Activated naive CD4-positive, alpha-beta T cell treated with Interleukin-2 at 50 U/mL for 16 hours (primary cell): ENCODE measurements around the gene MEAF6.
A peak's percentile ranks its signal among the peaks of the same experiment; 100 is the strongest.

ENCODE experiments used
- DNase-seq: peaks from one replicate; pipeline ENCODE4 v3.0.0-alpha.2; 2020

The MEAF6 gene

DNA sequence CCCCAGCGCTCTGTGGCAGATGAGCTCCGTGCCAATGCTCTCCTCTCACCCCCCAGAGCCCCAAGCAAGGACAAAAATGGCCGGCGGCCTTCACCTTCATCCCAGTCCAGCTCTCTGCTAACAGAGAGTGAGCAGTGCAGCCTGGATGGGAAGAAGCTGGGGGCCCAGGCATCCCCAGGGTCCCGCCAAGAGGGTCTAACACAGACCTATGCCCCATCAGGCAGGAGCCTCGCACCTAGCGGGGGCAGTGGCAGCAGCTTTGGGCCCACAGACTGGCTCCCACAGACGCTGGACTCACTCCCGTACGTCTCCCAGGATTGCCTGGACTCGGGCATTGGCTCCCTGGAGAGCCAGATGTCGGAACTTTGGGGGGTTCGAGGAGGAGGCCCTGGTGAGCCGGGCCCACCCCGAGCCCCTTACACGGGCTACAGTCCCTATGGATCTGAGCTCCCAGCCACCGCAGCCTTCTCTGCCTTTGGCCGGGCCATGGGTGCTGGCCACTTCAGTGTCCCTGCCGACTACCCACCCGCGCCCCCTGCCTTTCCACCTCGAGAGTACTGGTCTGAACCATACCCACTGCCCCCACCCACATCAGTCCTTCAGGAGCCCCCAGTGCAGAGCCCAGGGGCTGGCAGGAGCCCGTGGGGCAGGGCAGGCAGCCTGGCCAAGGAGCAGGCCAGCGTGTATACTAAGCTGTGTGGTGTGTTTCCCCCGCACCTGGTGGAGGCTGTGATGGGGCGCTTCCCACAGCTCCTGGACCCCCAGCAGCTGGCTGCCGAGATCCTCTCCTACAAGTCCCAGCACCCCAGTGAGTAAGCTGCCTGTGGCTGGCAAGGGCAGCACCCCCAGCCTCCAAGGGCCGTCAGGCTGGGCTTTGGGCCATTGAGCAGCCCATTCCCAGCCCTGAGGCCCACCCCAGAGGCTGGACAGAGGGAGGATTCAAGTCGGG lies 31.5 kb downstream of the MEAF6 start:
- no peak for DNase-seq

DNA sequence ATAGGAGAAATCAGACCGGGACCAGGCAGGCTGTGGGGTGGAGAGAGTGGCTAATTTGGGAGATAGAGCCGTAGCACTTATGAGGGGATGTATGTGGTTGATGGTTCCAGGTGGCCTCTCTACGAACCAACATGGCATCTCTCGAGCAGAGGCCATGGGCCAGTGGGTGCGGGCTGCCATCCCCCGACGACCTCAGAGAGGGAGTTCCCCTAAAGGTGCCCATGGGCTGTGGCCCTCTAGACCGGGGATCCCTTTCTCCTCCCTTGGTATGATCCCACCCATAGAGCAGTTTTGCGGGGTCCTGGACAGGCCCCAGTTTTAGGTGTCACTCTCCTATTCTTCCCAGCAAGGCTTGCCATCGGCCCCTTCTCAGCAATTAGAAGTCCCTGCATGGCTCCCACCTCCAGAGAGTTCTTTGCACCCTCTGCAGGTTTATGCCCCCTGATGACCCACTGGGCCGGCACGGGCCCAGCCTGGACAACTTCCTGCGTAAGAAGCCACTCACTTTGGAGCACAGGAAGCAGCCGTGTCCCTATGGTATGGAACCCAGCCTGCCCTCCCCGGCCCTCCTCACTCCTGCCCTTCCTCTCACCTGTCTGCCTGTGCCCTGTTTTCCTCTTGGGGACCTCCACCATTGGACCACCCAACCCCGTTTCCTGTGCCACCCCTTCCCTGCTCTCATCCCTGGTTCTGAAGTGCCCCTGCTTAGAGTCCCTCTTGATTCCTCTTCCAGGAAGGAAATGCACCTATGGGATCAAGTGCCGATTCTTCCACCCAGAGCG lies 32.4 kb downstream of the MEAF6 start:
- DNase-seq: no peak

DNA sequence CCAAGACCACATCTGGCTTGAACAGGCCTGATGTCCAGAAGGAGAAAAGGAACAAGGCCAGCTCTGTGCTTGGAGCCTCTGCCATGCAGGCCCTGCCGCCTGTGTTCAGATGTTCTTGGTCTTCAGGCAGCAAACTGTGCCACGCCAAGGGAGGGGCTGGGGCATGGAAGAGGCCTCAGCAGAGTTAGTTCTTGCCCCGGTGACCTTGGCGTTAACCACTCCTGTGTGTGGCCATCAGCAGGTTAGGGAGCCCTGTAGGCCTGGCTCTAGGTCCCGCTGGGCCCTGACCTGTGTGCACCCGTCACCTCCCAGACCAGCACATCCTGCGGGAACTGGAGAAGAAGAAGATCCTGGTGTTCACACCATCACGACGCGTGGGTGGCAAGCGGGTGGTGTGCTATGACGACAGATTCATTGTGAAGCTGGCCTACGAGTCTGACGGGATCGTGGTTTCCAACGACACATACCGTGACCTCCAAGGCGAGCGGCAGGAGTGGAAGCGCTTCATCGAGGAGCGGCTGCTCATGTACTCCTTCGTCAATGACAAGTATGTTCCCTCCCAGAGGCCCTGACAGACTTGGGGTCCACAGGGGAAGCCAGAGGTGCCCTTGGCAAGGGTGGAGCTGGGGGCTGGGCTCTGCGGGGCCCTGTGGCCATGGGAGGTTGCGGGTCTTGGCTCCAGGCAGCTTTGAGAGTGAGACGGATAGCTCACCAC lies 33.1 kb downstream of the MEAF6 start:
- DNase-seq: peak; percentile 29

DNA sequence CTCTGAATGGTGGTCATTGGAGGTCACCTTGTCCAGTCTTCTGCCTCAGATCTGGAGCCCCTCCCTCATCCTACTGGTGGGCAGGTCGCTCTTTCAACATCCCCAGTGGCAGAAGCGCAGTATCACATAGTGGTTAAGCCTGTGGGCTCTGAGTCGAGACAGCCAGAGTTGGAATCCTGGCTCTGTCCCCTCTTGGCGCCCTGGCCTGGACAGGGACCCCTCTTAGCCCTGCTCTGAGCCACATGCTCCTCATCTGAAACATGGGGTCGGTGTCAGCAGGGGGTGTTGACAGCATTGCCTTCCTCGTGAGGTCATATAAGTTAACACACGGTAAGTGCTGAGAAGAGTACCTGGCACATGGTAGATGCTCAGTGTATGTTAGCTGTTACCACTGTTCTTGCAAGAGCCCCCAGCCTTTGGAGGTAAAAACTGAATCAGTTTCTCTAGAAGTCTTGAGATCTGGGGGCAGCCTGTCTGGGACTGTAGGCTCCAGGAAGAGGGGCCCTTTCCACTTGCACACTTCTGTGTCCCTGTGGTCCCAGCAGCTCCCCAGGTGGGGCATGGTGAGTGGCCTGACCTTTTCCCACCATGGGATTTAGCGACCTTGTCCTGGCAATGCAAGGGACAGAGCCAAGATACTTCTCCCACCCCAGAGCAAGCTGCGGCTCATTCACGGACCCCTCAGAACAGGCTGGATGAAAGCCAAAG lies 33.8 kb downstream of the MEAF6 start:
- no peak for DNase-seq

DNA sequence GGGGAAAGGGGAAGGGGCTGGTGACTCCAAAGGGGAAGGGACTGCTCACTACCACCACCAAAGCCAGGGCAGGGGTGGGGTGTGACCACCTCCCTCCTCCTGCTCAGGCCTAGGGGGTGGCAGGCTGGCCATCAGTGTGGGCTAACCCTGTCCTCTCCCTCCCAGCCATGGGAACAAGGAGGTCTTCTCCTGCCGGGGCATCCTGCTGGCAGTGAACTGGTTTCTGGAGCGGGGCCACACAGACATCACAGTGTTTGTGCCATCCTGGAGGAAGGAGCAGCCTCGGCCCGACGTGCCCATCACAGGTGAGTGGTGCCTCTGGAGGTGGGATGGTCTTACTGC lies 34.5 kb downstream of the MEAF6 start:
- DNase-seq: no peak

DNA sequence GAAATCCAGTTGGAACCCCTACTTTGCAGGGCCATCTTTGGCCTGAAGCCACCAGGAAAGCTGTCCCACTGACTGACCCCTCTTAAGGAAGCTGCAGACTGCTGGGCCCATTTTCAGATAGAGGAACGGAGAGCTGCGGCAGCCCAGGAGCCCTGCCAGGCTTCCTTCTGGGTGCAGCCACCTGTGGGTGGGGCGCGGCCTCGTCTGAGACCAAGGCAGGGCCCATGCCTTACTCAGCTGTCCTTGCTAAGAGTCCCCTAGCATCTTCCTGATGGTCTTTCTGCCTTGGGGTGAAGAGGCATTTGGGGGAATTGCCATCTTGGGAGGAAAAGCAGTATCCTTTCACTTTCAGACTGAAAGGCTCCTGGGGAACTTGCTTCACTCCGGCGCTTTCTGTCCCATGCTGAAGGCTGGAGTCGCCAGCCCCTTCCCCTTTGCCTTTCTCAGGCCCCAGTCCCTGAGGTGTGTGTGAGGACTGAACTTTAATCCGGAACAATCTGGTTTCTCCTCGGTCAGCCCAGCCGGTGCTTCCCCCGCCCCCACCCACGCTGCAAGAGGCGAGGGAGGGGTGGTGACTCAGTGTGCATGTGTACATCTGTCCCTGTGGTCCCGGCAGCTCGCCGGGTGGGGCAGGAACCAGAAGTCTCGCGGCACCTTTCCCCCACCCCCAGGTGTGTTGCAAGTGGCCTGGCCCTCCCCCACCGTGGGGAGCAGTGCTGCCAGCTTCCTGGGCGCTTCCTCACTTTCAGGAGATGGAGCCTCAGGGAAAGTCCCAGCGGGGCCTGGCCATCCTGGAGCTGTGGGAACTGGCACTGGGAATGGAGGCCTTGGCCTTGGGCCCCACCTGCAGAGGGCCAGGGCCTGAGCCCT lies 35.1 kb downstream of the MEAF6 start:
- peak; percentile 94 for DNase-seq

DNA sequence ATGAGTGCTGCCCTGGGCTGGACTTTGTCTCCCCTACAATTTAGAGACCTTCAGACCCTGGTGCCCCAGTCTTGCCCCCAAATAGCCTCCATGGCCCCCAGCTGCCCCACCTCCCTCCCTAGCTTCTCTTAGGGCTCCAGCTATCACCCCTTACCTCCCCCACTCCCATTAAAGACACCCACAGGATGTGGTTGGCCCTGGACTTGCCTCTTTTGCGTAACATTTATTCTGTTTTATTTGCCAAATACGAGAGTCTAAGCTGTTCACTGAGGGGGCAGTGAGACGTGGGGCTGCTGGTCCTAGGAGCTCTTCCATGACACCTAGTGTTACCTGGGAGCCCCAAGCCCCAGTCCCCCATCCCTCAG lies 35.7 kb downstream of the MEAF6 start:
- peak; percentile 42 for DNase-seq

DNA sequence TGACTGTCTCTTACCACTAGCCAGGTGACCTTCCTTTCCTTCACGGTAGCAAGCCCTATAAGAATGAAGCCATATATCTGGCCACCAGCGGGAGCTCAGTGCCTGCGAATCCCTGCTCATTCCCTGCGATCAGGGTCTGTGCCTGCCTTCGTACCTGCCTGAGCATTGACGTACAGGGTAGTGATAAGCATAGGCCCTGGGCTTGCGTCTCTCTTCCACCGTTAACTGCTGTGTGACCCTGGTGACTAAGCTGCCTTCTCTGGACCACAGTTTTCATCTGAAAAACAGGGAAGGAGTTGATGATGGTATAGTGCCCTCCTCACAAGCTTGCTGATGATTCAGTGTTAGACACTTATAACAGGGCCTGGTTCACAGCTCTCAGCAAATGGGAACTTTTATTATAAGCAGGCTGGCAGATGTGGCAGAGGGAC lies 36.1 kb downstream of the MEAF6 start:
- DNase-seq: peak; percentile 64

DNA sequence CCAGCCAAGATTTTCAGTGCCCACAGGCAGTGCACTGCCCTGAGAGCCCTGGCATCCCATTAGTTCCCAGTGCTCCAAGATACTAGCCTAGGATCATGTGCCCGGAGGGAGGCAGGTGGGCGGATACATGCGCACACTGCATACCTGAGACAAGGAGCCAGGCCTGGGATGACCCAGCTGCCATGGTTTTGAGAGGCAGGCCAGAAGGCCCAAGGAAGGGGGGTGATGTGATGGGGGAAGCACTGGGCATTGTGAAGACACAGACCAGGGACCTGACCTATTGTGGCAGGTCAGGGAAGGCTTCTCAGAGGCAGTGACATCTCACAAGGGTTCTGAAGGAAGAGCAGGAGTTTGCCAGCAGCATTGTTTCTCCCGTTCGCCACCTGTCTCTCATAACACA lies 36.6 kb downstream of the MEAF6 start:
- DNase-seq: peak; percentile 22

DNA sequence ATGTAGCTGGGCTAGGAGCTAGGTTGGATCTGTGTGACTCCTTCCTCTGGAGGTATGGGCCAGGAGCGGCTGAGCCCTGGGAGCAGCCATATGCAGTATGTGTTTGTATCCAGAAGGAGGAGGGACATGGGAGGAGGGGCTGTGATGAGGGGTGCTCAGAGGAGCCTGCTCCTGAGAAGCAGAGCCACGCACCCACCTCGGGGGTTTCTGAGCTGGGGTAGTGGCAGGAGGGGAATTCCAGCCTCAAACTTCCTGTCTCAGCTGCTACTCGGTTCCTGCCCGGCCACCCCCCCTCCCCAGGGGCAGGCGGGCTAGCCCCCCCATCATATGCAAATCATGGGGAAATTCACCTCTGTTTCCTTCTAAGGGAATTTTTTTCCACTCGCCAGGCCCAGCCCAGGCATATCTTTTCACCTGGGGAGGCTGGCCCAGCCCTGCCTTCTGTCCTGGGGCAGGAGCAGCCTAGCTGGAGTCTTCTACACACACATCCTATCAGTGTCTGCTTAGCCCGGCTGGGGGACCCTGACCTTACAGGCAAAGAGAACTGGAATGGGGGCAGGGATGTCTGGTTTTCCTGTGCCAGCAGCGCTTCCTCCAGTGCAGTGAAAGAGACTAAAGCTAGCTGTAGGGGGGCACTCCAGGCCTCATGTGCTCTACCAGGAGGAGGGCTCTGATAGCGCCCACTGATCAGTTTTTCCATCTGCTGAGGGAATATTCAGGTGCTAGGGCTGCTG lies 37.2 kb downstream of the MEAF6 start:
- peak; percentile 86 for DNase-seq

DNA sequence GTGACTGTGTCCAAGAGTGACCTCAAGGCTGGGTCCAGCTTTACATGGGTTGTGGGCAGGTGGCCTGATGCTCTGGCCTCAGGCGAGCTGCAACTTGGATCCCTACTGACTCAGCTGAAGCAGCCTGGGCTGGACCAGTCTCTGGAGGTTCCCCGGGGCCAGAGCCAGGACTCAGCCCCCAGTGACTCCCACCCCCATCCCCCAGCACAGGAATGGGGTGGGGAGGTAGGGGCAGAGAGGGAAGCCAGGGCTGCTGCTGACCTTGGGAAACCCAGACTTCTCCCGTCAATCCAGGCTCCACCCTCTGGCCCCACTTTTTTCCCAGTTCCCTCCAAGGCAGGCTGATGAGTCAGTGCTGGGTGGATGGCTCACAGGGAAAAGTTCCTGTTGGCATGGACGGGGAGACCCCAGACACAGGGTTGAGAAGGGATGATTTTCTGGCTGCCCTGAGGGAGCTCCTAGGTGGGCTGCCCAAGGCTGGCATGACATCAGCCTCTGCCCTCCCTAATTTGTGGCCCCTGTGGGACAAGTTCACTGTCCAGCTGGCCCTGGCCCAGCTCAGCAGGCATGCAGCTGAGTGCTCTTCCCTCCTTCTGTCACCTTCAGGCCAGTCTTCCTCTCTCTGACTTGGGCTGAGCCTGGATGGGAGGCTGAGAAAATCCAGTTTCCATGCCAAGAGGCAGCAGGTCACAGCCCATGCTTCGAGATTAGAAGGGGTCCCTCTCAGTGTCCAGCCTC lies 37.9 kb downstream of the MEAF6 start:
- no peak for DNase-seq

DNA sequence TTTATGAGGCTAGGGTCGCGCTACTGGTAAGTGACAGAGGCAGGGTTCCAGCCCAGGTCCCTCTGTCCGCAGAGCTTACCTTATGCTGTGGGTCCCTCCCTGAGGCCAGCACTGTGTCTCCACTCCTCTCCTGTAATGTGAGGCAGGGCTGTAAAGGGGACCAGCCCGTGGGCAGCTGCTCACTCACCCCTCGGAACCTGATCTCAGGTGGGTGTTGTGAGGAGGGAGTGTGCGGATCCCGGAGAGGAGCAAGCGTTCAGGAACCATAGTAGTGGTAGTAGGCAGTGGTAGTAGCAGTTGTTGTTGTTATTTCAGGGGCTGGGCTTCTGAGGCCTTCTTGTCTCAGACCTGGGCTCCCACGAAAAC lies 38.5 kb downstream of the MEAF6 start:
- DNase-seq: no peak

DNA sequence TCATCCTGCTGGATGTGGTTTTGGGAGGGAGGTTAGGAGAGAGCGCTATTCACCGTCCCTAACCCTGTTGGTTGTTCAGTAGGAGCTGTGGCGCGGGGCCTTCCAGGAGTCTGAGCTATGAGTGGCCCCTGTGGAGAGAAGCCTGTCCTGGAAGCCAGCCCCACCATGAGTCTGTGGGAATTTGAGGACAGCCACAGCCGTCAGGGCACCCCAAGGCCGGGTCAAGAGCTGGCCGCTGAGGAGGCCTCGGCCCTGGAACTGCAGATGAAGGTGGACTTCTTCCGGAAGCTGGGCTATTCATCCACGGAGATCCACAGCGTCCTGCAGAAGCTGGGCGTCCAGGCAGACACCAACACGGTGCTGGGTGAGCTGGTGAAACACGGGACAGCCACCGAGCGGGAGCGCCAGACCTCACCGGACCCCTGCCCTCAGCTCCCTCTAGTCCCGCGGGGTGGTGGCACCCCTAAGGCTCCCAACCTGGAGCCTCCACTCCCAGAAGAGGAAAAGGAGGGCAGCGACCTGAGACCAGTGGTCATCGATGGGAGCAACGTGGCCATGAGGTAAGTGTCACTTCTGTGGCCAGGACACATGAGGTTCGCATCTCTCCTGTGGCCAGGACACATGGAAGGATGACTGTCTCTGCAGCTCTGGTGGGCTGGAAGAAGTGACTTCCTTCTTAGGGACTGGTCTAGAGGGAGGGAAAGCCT lies 39.0 kb downstream of the MEAF6 start:
- no peak for DNase-seq

DNA sequence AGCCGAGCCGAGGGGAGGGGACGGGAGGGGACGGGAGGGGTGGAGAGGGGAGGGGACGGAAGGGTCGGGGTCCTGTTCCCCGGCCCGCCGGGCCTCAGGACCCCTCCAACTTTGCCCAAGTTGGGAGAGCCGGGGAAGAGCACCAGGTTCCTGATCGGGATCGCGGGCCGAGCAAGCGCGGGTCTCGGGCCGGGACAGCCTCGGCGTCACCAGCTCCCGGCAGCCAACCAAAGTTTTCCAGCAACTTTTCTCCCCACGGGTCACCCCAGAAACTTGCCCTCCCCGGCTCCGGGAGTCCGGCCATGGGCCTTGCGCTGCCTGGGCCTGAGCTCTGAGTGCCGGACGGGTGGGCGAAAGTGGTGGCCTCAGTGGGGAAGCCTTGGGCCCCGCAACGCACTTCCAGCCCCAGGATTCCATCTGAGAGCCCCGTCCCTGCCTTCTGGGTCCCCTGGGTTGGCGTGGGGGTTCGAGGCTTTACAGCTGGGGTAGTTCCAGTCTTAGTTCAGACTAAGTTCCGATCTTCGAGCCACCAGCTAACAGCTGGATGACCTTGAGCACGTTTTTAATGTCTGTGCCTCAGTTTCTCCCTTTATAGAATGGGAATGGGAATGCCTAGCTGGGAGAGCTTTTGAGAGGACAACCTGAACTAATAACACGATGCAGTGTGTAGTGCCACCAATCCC lies 39.7 kb downstream of the MEAF6 start:
- DNase-seq: peak; percentile 28

DNA sequence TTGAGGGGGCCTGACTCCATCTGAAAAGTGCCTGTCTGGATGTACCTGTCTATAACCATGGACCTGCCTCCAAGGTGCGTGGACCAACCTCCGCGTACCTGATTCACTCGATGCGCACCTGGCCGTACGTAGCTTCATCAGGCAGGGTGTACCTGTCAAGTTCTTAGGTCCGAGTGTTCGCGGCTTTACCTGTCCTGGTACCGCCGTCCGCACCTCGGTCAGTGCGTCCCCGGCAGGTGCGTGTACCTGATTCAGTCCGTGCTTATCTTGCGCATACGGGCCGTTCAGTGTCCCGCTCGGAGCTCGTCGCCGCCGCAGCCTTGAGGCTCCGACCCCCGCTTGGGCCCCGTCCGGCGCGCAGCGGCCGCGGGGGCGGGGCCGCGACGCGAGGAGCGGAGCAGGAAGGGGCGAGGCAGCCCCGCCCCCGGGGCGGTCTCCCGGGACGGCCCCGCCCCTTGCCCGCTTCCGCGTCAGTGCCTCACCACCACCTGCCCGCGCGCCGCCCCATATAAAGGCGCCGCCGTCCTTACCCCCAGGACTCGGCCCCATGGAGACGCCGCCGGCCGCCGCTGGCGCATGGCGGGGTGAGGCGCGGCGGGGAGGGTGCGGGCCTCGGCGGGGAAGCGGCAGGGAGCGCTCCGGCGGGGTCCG lies 40.4 kb downstream of the MEAF6 start, which contains the start of gene ZC3H12A:
Gene ZC3H12A, plus strand, starts transcription at position 535 of the 651 bp plus-strand sequence. CDS start 917 bp downstream, outside the sequence.
- DNase-seq: peak; percentile 92

DNA sequence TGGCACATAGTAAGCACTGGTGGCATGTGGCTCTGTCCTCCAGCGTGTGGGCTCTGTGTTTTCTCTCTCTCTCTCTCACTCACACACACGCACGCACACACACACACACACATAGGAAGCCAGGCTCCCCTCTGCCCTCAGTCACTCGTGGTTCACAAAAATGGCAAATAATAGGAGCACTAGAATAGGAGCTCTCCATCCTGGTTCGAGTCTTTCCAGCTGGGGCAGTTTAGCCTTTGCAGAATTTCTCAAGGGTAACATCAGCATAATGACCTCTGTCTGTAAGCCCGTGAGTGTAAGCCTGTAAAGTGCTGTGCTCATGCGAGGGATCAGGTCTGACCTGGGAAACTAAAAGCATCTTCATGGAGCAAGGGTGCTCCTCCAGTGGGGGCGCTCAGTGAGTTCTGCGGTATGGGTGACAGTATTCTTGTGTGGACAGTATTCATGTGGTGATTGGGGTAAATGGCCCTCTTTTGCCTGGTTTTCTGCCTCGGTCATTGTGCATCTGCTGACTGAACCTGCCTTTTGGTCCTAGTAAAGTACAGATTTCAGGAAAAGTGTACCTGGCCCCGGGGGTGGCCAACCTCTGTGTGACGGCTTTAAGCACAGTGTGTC lies 41.0 kb downstream of the MEAF6 start:
- peak; percentile 56 for DNase-seq

DNA sequence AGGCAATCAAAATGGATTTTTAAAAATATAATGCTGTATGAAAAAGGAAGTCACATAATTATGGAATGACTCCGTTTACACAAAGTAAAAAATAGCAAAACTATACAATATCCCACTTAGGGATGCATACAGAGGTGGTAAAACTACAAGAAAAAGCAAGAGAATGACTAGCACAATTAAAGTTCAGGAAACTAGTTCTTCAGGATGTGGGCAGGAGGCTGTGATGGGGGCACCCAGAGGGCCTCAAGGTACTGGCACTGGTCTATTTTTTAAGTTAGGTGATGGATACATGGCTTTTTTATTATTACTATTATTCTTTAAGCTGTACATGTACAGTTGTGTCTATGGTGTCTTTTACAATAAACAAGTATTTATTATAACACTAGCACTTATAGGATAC lies 41.6 kb downstream of the MEAF6 start:
- DNase-seq: no peak

DNA sequence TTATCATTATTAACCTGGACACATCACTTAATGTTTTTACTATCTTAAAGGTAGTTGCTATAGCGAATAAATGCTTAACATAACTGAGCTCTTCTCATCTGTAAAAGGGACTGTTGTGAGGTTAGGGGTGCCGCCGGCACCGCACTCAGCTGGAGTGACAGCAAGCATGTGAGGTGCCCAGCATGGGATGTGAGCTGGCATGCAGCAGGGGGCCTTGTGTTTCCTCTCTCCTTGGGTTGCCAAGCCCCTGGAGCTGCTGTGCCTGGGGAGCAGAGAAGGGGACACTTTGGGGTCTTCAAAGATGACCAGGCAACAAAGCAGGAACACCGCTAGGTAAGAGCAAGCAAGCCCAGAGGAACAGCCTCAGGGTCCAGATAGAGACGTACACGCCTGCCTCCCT lies 42.3 kb downstream of the MEAF6 start:
- DNase-seq: no peak
